ENCODE data around the gene RABEP2. TPM values are rescaled to one million over a fixed set of nuclear protein-coding genes. Genes with fewer than 3 reads are reported as not detected.

The RABEP2 gene
- total and polyA plus RNA-seq, 5 donors = 13.4 to 27.4 (median 21.7) TPM

DNA sequence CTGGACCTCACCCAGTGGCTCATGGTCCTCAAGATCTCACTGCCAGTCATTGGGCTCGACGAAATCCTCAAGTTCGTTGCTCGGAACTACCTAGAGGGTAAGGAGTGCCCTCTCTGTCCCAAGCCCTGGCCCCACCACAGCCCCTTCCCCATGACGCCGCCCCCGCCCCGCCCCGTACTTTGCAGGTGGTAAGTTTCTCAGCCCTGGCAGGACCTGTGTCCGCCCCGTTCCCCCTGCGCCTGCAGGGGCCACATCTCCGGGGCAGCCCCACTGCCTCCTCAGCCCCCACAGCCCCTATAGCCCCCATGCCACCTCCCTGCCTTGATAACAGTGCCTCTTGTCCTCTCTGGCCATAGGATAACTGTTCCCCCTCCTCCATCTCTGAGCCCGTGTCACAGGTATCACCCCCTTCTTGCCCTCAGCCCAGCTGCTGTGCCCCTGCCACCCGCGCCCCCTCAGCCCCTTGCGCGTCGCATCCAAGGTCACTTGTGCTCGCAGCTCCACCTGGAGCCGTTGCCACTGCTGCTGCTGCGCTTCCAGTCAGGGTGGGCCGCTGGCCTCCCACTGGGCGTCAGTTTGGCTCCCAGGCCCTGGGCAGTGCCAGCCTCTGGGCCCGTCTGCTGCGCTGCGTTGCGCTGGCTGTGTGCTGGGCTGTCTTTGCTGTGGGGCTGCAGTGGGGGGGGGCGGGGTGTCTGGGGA lies 21.5 kb downstream of the RABEP2 start:
- H3K9me3 ChIP-seq (ENCODE audit: control insufficient read depth, low read length) = no peaks in the 10 kb centered on the region
- H3K27me3 ChIP-seq (ENCODE audit: control insufficient read depth, insufficient read depth) = no peaks in the 10 kb centered on the region
- DNase-seq (no peak), ATAC-seq (peak in 1 of 2 donors; percentile 10)
- H3K27ac ChIP-seq (ENCODE audit: low read length) = no peak overlapping the region
- intact Hi-C loops (cut with DNase I) = no loop called here
- H3K4me1 ChIP-seq (ENCODE audit: control insufficient read depth, insufficient read depth, low read length) = no peaks in the 10 kb centered on the region
- no peak overlapping the region for H3K4me3 ChIP-seq (ENCODE audit: low read length)
- WGBS = 86% methylated on average over 29 of the region's 29 CpGs

- Histone ChIP-seq H3K4me1 (ENCODE audit: control insufficient read depth, insufficient read depth, low read length) (no peaks in the 10 kb centered on the region), H3K9me3 (ENCODE audit: control insufficient read depth, low read length) (no peaks in the 10 kb centered on the region), H3K4me3 (ENCODE audit: low read length) (no peak overlapping the region), H3K27ac (ENCODE audit: low read length) (no peak overlapping the region), H3K27me3 (ENCODE audit: control insufficient read depth, insufficient read depth) (no peaks in the 10 kb centered on the region)
- intact Hi-C loops (cut with DNase I) = no loop called here
- ATAC-seq (peak in 1 of 2 donors; percentile 17), DNase-seq (no peak)
- WGBS = 57% methylated on average over 11 of the region's 11 CpGs
These were observed 22.1 kb downstream of the RABEP2 start for GRCh38 chr16:28902909-28903308.

DNA sequence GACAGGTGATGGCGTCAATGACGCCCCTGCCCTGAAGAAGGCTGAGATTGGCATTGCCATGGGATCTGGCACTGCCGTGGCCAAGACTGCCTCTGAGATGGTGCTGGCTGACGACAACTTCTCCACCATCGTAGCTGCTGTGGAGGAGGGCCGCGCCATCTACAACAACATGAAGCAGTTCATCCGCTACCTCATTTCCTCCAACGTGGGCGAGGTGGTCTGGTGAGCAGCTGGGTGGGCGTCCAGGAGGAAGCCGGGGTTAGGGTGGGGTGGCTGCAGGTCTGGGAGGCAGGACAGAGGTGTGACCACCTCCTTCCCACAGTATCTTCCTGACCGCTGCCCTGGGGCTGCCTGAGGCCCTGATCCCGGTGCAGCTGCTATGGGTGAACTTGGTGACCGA lies 23.2 kb downstream of the RABEP2 start:
- Histone ChIP-seq H3K9me3 (ENCODE audit: control insufficient read depth, low read length) (no peaks in the 10 kb centered on the region), H3K27ac (ENCODE audit: low read length) (no peak overlapping the region), H3K4me3 (ENCODE audit: low read length) (no peak overlapping the region), H3K4me1 (ENCODE audit: control insufficient read depth, insufficient read depth, low read length) (no peaks in the 10 kb centered on the region), H3K27me3 (ENCODE audit: control insufficient read depth, insufficient read depth) (no peaks in the 10 kb centered on the region)
- no peak for ATAC-seq
- intact Hi-C loops (cut with DNase I) = no loop called here
- no peak for DNase-seq
- 80% methylated on average over 15 of the region's 15 CpGs for WGBS

GRCh38 chr16:28900601-28901000 lies 24.4 kb downstream of the RABEP2 start:
- H3K27me3 ChIP-seq (ENCODE audit: control insufficient read depth, insufficient read depth) = no peaks in the 10 kb centered on the region
- no peaks in the 10 kb centered on the region for H3K4me1 ChIP-seq (ENCODE audit: control insufficient read depth, insufficient read depth, low read length)
- no peaks in the 10 kb centered on the region for H3K9me3 ChIP-seq (ENCODE audit: control insufficient read depth, low read length)
- DNase-seq = no peak
- WGBS = 92% methylated on average over 25 of the region's 25 CpGs
- H3K4me3 ChIP-seq (ENCODE audit: low read length) = no peak overlapping the region
- intact Hi-C loops (cut with DNase I) = no loop called here
- no peak for ATAC-seq
- no peak overlapping the region for H3K27ac ChIP-seq (ENCODE audit: low read length)

DNA sequence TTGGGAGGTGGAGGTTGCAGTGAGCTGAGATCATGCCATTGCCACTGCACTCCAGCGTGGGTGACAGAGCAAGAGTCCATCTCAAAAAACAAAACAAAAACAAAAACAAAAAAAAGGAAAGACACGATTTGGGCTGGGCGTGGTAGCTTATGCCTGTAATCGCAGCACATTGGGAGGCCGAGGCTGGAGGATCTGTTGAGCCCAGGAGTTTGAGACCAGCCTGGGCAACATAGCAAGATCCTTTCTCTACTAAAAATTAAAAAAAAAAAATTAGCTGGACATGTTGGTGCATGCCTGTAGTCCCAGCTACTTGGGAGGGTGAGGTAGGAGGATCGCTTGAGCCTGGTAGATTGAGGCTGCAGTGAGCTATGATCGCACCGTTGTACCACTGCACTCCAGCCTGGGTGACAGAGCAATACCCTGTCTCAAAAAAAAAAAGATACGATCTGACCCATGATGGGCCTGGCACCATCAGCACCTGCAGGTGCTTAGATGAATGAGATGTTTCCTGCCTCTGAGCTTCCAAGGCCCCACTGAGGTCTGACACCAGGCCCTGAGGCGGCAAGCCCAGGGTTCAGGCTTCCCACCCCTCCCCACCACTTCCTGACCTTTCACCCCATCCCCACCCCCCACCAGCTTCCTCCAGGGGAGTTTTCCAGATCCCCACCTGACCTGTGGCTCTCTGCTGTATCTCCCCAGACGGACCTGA lies 25.0 kb downstream of the RABEP2 start:
- no peak for ATAC-seq
- no peaks in the 10 kb centered on the region for H3K9me3 ChIP-seq (ENCODE audit: control insufficient read depth, low read length)
- intact Hi-C loops (cut with DNase I) = no loop called here
- DNase-seq = no peak
- no peak overlapping the region for H3K4me3 ChIP-seq (ENCODE audit: low read length)
- WGBS = 90% methylated on average over 11 of the region's 11 CpGs
- H3K27ac ChIP-seq (ENCODE audit: low read length) = no peak overlapping the region
- no peaks in the 10 kb centered on the region for H3K4me1 ChIP-seq (ENCODE audit: control insufficient read depth, insufficient read depth, low read length)
- no peaks in the 10 kb centered on the region for H3K27me3 ChIP-seq (ENCODE audit: control insufficient read depth, insufficient read depth)

GRCh38 chr16:28898942-28899341 lies 26.1 kb downstream of the RABEP2 start:
- no peak overlapping the region for H3K27ac ChIP-seq (ENCODE audit: low read length)

GRCh38 chr16:28898266-28898665 lies 26.8 kb downstream of the RABEP2 start:
- Histone ChIP-seq H3K4me1 (ENCODE audit: control insufficient read depth, insufficient read depth, low read length) (no peaks in the 10 kb centered on the region), H3K27me3 (ENCODE audit: control insufficient read depth, insufficient read depth) (no peaks in the 10 kb centered on the region), H3K9me3 (ENCODE audit: control insufficient read depth, low read length) (no peaks in the 10 kb centered on the region), H3K4me3 (ENCODE audit: low read length) (no peak overlapping the region), H3K27ac (ENCODE audit: low read length) (no peak overlapping the region)
- DNase-seq = no peak
- 83% methylated on average over 15 of the region's 15 CpGs for WGBS
- no peak for ATAC-seq
- intact Hi-C loops (cut with DNase I) = no loop called here

More at GRCh38 chr16:28898942-28899341, 26.1 kb downstream of the RABEP2 start:
- Histone ChIP-seq H3K27me3 (ENCODE audit: control insufficient read depth, insufficient read depth) (no peaks in the 10 kb centered on the region), H3K4me3 (ENCODE audit: low read length) (no peak overlapping the region), H3K9me3 (ENCODE audit: control insufficient read depth, low read length) (no peaks in the 10 kb centered on the region), H3K4me1 (ENCODE audit: control insufficient read depth, insufficient read depth, low read length) (no peaks in the 10 kb centered on the region)
- no peak for DNase-seq
- intact Hi-C loops (cut with DNase I) = no loop called here
- no peak for ATAC-seq
- WGBS = 88% methylated on average over 4 of the region's 4 CpGs

GRCh38 chr16:28897826-28898225 lies 27.2 kb downstream of the RABEP2 start:
- no peak overlapping the region for H3K27ac ChIP-seq (ENCODE audit: low read length)
- intact Hi-C loops (cut with DNase I) = no loop called here

DNA sequence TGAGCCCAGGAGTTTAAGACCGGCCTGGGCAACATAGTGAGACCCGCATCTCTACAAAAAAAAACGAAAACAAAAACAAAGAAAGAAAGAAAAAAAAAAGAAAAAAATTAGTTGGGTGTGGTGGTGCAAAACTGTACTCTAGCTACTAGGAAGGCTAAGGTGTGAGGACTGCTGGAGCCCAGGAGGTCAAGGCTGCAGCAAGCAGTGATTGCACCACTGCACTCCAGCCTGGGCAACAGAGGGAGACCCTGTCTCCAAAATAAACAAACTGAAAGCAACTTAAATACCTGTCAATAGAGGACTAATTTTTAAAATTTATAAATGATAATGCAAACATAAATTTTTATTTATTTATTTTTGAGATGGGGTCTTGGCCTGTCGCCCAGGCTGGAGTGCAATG lies 29.4 kb downstream of the RABEP2 start:
- H3K9me3 ChIP-seq (ENCODE audit: control insufficient read depth, low read length) = no peaks in the 10 kb centered on the region
- no peaks in the 10 kb centered on the region for H3K4me1 ChIP-seq (ENCODE audit: control insufficient read depth, insufficient read depth, low read length)
- ATAC-seq = no peak
- H3K27me3 ChIP-seq (ENCODE audit: control insufficient read depth, insufficient read depth) = no peaks in the 10 kb centered on the region
- H3K4me3 ChIP-seq (ENCODE audit: low read length) = no peak overlapping the region
- DNase-seq = peak in 1 of 3 donors; percentile 17
- 93% methylated on average over 4 of the region's 4 CpGs for WGBS
- intact Hi-C loops (cut with DNase I) = no loop called here
- no peak overlapping the region for H3K27ac ChIP-seq (ENCODE audit: low read length)

More at GRCh38 chr16:28897826-28898225, 27.2 kb downstream of the RABEP2 start:
- DNase-seq (no peak), ATAC-seq (no peak)
- no peaks in the 10 kb centered on the region for H3K27me3 ChIP-seq (ENCODE audit: control insufficient read depth, insufficient read depth)
- no peaks in the 10 kb centered on the region for H3K9me3 ChIP-seq (ENCODE audit: control insufficient read depth, low read length)
- no peak overlapping the region for H3K4me3 ChIP-seq (ENCODE audit: low read length)
- H3K4me1 ChIP-seq (ENCODE audit: control insufficient read depth, insufficient read depth, low read length) = no peaks in the 10 kb centered on the region
- WGBS = 88% methylated on average over 4 of the region's 4 CpGs

- Histone ChIP-seq H3K27me3 (ENCODE audit: control insufficient read depth, insufficient read depth) (no peaks in the 10 kb centered on the region), H3K9me3 (ENCODE audit: control insufficient read depth, low read length) (no peaks in the 10 kb centered on the region), H3K4me3 (ENCODE audit: low read length) (no peak overlapping the region), H3K27ac (ENCODE audit: low read length) (no peak overlapping the region), H3K4me1 (ENCODE audit: control insufficient read depth, insufficient read depth, low read length) (no peaks in the 10 kb centered on the region)
- 90% methylated on average over 4 of the region's 4 CpGs for WGBS
- peak in 1 of 3 donors; percentile 4 for DNase-seq
- no peak for ATAC-seq
- intact Hi-C loops (cut with DNase I) = no loop called here
These were observed 31.7 kb downstream of the RABEP2 start for GRCh38 chr16:28893291-28893690.

GRCh38 chr16:28891964-28892890 lies 32.8 kb downstream of the RABEP2 start:
- Histone ChIP-seq H3K4me1 (ENCODE audit: control insufficient read depth, insufficient read depth, low read length) (no peaks in the 10 kb centered on the region), H3K4me3 (ENCODE audit: low read length) (no peak overlapping the region), H3K27ac (ENCODE audit: low read length) (no peak overlapping the region), H3K27me3 (ENCODE audit: control insufficient read depth, insufficient read depth) (no peaks in the 10 kb centered on the region), H3K9me3 (ENCODE audit: control insufficient read depth, low read length) (no peaks in the 10 kb centered on the region)
- DNase-seq (no peak), ATAC-seq (no peak)
- intact Hi-C loops (cut with DNase I) = no loop called here
- WGBS = 66% methylated on average over 14 of the region's 14 CpGs
